Measurements from ENCODE around the gene FER1L5. TPM values are rescaled to one million over a fixed set of nuclear protein-coding genes. Genes with fewer than 3 reads are reported as not detected.

The FER1L5 gene
- total RNA-seq, 2 experiments from 2014 or later: not detected

- Histone ChIP-seq H3K4me2 (ENCODE audit: low read length) (peak within 1 kb of the TSS; percentile 86), H3K9me3 (ENCODE audit: low read length) (no peaks in the 10 kb centered on the region), H3K27ac (ENCODE audit: low read depth, low read length, poor library complexity, severe bottlenecking) (peak within 1 kb of the TSS; percentile 70), H2AFZ (ENCODE audit: low read length) (peak within 1 kb of the TSS; percentile 90), H3K79me2 (ENCODE audit: insufficient read depth, low read depth, low read length) (peaks cover 23% of the 10 kb centered on the region), H3K4me3 (ENCODE audit: low read depth, low read length, poor library complexity, severe bottlenecking) (peak within 1 kb of the TSS; percentile 83), H4K20me1 (ENCODE audit: insufficient read depth, low read length) (no peaks in the 10 kb centered on the region), H3K9me2 (ENCODE audit: insufficient read depth, low read length) (no peaks in the 10 kb centered on the region), H3K36me3 (ENCODE audit: insufficient read depth, low read length) (peaks cover 28% of the 10 kb centered on the region), H3K4me1 (ENCODE audit: insufficient read depth, low read length, poor library complexity, severe bottlenecking) (peaks cover 29% of the 10 kb centered on the region)
- ChIA-PET CTCF (ENCODE audit: unreplicated experiment) (no interaction called here), POLR2A (interaction anchor here (0.7 to 2.9 kb wide), 3 partner anchors 19 to 34 kb away, joined by 3 to 12 read pairs (median 4); no protein-coding TSS in a partner anchor)
- TF ChIP-seq CTCF (conservative IDR thresholded peaks at IDR 0.05; ENCODE audit: low read length): no peak
- TF ChIP-seq EZH2phosphoT487 (IDR thresholded peaks at IDR 0.05; ENCODE audit: borderline replicate concordance, low read depth, low read length): no peak
- BruUV-seq (replicated peaks): no TSS peak
- DNase-seq (ENCODE audit: low spot score): peak; percentile 98
- intact Hi-C loops (cut with micrococcal nuclease; ENCODE audit: unreplicated experiment): loop anchor here (2.0 kb wide), 1 partner anchor 203 kb away; the partner anchor contains the start of gene ARID5A
Measured at GRCh38 chr2:96739633-96740428, 97.3 kb downstream of the FER1L5 start, which contains the start of gene LMAN2L. Gene LMAN2L, minus strand, starts transcription at chr2:96740064. Its CDS starts 24 bp downstream, at chr2:96740040.

GRCh38 chr2:96747061-96747617, 104.6 kb downstream of the FER1L5 start:
- Histone ChIP-seq H3K4me2 (ENCODE audit: low read length) (no peak overlapping the region), H2AFZ (ENCODE audit: low read length) (peak overlapping the region; percentile 6; the same call in 1 of the 2 replicates), H3K9me3 (ENCODE audit: low read length) (no peaks in the 10 kb centered on the region), H3K27ac (ENCODE audit: low read depth, low read length, poor library complexity, severe bottlenecking) (no peak overlapping the region), H3K4me1 (ENCODE audit: insufficient read depth, low read length, poor library complexity, severe bottlenecking) (no peaks in the 10 kb centered on the region), H3K79me2 (ENCODE audit: insufficient read depth, low read depth, low read length) (no peaks in the 10 kb centered on the region), H3K4me3 (ENCODE audit: low read depth, low read length, poor library complexity, severe bottlenecking) (no peak overlapping the region), H3K9me2 (ENCODE audit: insufficient read depth, low read length) (no peaks in the 10 kb centered on the region), H4K20me1 (ENCODE audit: insufficient read depth, low read length) (no peaks in the 10 kb centered on the region), H3K36me3 (ENCODE audit: insufficient read depth, low read length) (no peaks in the 10 kb centered on the region)
- ChIA-PET POLR2A (no interaction called here), CTCF (ENCODE audit: unreplicated experiment) (no interaction called here)
- intact Hi-C loops (cut with micrococcal nuclease; ENCODE audit: unreplicated experiment): no loop called here
- no TSS peak for BruUV-seq (replicated peaks)
- TF ChIP-seq EZH2phosphoT487 (IDR thresholded peaks at IDR 0.05; ENCODE audit: borderline replicate concordance, low read depth, low read length): no peak
- TF ChIP-seq CTCF (conservative IDR thresholded peaks at IDR 0.05; ENCODE audit: low read length): no peak
- no peak for DNase-seq (ENCODE audit: low spot score)

GRCh38 chr2:96751800-96752199, 109.2 kb downstream of the FER1L5 start:
- H3K4me3 ChIP-seq (ENCODE audit: low read depth, low read length, poor library complexity, severe bottlenecking): no peak overlapping the region
- no peaks in the 10 kb centered on the region for H4K20me1 ChIP-seq (ENCODE audit: insufficient read depth, low read length)
- no peaks in the 10 kb centered on the region for H3K79me2 ChIP-seq (ENCODE audit: insufficient read depth, low read depth, low read length)
- intact Hi-C loops (cut with micrococcal nuclease; ENCODE audit: unreplicated experiment): no loop called here
- no peaks in the 10 kb centered on the region for H3K9me2 ChIP-seq (ENCODE audit: insufficient read depth, low read length)
- H3K4me2 ChIP-seq (ENCODE audit: low read length): no peak overlapping the region
- no peaks in the 10 kb centered on the region for H3K9me3 ChIP-seq (ENCODE audit: low read length)
- no peaks in the 10 kb centered on the region for H3K4me1 ChIP-seq (ENCODE audit: insufficient read depth, low read length, poor library complexity, severe bottlenecking)
- no TSS peak for BruUV-seq (replicated peaks)
- no peak overlapping the region for H2AFZ ChIP-seq (ENCODE audit: low read length)
- DNase-seq (ENCODE audit: low spot score): no peak
- H3K36me3 ChIP-seq (ENCODE audit: insufficient read depth, low read length): no peaks in the 10 kb centered on the region
- TF ChIP-seq CTCF (conservative IDR thresholded peaks at IDR 0.05; ENCODE audit: low read length) (no peak), EZH2phosphoT487 (IDR thresholded peaks at IDR 0.05; ENCODE audit: borderline replicate concordance, low read depth, low read length) (no peak)
- ChIA-PET POLR2A (no interaction called here), CTCF (ENCODE audit: unreplicated experiment) (no interaction called here)
- H3K27ac ChIP-seq (ENCODE audit: low read depth, low read length, poor library complexity, severe bottlenecking): no peak overlapping the region
